GM19328 (cell line): ENCODE results near the gene ADAMTS2.

Source experiments
- ATAC-seq: cut with Tn5 transposase; IDR thresholded peaks from one replicate; pipeline ENCODE4 v1.9.1; 2021; ENCODE audit warnings: mild to moderate bottlenecking, moderate library complexity; ENCODE audit not compliant: unreplicated experiment

The ADAMTS2 gene

DNA sequence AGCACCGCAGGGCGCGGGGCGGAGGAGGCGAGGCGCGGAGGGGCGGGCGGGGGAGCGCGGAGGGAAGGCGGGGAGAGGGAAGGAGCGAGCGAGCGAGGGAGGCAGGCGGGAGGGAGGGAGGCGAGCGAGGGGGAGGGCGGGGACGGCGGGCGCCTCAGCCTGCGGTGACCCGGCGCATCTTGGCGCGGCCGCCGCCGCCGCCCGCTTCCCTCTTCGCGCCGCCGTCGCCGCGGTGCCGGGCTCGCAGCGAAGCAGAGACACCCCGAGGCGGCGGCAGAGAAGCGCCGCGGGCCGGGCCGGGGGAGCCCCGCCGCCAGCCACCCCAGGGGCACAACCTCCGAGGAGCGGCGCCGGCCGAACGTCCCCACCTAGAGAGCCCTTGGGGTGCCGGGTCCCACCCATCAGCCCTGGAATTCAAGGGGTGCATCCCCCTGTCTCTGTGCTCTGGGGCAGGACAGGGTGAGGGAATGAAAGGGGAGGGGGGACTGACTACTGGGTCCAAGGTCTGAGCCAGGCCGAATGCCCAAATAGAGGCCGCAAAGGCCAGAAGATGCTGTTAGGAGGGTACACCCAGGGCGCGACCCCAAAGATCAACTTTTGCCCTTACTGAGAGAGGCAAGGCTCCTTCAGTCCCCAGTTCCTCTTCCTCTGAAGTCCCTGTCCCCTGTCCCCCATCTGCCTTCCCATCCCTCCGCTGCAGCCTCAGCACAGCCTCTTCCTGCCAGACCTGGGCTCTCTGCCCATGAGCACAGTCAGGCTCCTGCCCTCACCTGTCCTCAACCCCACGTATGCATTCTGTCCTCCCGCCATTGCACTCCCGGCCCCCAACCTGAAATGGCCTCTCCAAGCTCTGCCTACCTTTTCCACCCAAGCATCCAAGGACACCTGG is at the start of gene ADAMTS2:
ADAMTS2 (minus strand) TSS at position 29 of the 889 bp plus-strand sequence. CDS start 133 bp downstream, outside the sequence.
- no peak for ATAC-seq

GRCh38 chr5:179393078-179393477 is 47.8 kb upstream of the ADAMTS2 start:
- no peak for ATAC-seq

- no peak for ATAC-seq
Observed at GRCh38 chr5:179387151-179388110, 42.2 kb upstream of the ADAMTS2 start.

GRCh38 chr5:179385914-179386313 is 40.7 kb upstream of the ADAMTS2 start:
- ATAC-seq = no peak

DNA sequence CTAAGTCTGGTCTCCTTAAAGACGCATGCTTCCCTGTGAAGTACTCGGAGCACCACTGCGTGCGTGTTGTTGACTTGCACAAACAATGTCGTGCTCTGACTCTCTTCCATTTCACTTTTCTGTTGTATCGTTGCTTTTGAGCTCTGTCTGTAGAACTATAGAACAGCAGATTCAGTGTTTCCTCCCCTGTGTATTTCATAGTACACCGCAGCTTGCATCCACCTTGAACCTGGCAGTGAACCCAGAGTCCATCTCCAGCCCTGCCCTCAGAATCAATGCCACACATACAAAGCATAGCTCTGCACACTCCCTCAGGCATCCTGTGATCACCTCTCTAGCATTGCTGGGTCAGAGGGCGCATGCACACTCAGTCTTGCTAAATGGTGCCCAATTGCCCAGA is 37.2 kb upstream of the ADAMTS2 start:
- ATAC-seq = no peak

DNA sequence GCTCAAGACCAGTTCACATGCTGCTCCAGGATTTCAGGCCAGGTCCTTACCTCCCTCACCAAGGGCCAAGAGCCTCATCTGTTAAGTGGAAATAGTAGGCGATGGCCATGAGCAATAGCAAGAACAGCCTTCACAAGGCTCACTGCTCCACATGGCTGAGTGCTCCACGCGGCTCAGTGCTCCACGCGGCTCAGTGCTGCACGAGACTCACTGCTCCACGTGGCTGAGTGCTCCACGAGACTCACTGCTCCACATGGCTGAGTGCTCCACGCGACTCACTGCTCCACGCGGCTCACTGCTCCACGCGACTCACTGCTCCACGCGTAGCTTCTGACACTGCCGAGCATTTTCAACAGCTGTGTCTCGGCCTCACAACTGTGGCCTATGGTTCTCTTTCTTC is 36.4 kb upstream of the ADAMTS2 start:
- ATAC-seq = no peak

DNA sequence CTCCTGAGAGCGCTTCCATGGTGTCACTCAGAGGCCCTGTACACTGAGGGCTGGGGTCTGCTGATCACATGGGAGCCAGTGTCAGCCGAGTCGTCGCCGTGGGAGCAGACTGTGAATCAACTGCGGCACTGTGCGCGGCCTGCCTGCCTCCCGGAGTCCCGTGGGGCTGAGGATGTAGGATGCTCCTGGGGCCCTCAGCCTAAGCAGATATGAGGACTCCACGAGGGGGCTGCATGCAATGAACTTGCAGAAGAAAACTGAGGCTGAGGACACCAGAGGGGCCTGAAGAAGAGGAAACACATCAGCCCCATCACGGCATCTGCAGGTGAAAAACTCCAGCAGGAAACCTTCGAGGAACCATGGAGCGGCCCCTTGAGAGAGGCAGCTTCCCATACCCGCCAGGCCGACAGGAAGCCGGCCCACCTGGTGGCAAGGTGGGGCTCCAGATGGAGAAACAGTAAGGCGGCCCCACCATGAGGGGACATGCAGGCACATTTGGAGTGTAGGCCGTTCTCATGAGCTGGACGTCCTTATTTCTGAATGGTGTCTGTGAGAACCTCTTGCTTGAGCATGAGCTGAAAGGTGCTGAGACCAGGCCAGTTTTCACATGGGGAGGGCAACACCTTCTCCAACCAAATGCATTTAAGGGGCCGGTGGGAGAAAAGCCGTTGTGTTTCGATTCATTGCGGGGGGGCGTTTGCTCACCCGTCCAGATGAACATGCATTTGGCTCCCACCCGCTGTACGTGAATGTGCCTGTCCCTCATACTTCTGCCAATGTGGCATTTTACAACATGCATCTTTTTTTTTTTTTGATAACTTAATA is 35.2 kb upstream of the ADAMTS2 start:
- ATAC-seq = no peak

GRCh38 chr5:179379321-179379890 is 34.1 kb upstream of the ADAMTS2 start:
- no peak for ATAC-seq

- ATAC-seq = no peak
Observed at GRCh38 chr5:179378441-179379271, 33.4 kb upstream of the ADAMTS2 start.

GRCh38 chr5:179378116-179378440 is 32.8 kb upstream of the ADAMTS2 start:
- no peak for ATAC-seq

DNA sequence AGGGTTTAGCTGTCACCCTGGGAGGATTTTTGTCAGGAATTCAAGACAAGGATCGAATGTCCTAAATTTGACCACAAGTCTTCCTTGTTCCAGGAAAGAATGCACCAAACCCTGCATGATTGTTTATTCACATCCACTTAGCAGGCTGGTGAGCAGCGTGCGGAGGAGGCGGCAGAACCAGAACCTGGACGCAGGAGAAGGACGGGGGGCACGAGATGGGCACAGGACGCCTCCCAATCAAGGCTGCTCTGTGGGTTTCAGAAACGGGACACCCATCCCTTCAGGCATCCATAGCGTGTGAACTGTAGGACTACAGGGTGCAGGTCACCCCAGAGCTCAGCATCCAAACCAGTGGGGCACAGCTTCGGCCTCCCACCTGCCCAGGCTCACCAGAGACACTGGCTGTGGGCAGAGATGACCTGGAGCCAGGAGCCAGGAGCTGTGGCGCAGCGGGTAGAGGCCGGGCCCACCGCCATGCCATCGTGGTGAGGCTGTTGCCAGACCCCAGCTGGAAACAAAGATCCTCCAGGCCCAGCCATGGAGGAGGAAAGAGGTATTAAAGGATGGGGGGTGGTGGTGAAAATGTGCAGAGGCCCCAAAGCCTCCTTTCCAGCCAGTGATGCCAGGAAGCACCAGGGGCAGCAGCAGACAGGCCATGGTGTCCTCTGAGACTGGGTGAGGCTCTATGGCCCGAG is 32.3 kb upstream of the ADAMTS2 start:
- ATAC-seq = no peak

DNA sequence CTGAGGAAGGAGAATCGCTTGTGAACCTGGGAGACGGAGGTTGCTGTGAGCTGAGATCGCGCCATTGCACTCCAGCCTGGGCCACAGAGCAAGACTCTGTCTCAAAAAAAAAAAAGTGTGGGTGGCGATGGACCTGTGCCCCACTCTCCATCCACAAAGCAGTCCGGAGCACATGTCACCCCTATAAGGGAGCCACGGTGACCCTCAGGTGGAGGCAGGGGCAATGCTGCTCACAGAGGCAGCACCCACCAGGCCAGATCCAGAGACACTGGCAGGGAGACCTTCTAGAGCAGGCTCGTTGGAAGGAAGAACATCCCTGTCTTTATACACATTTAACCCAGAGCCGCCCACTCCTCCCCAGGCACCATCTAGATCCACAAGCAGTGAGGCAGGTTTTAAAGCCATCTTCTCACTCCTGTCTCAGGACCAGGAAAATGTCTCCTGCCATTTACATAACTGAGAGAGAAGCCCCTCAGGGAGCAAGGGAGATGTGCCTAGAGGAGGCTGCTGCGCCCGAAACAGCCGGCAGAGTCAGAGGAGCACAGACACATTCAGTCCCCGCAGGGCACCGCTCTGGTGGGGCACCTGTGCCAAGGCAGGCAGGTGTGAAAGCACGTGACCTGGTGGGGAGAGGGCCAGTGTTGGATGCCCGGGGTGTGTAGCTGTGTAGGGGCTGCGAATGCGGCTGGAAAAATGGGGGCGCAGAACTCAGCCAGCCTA is 31.6 kb upstream of the ADAMTS2 start:
- no peak for ATAC-seq

DNA sequence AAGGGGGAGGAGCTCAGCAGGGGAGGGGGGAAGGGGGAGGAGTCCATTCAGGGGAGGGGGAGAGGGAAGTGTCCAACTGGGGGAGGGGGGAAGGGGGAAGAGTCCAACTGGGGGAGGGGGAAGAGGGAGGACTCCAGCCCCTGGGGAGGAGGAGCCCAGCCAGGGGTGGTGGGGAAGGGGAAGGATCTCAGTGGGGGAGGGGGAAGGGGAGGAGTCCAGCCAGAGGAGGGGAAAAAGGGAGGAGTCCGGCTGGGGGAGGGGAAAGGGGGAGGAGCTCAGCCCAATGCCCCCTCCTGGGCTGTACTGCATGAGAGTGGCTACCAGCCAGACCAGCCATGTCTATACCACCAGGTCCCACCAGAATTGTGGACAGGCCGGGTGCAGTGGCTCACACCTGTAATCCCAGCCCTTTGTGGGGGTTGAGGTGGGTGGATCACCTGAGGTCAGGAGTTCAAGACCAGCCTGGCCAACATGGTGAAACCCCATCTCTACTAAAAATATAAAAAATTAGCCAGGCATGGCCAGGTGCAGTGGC is 30.6 kb upstream of the ADAMTS2 start:
- no peak for ATAC-seq

DNA sequence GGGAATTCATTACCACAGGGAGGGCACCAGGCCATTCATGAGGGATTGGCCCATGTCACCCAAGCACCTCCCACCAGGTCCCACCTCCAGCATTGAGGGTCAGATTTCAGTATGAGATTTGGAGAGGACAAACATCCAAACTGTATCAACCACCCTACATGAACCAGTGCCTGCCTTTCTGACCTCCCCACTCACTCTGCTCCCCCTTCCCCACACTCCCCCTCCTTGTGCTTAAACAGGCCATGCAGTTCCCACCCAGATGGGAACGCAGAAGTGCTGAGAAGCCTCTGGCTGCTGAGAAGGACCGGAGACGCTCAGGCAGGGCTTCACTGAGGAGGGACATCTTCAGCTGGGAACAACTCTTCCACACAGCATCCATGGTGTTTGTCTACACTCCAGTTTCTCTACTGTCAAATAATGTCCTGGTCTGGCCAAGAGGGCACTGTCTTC is 30.0 kb upstream of the ADAMTS2 start:
- ATAC-seq = no peak

- no peak for ATAC-seq
Observed at GRCh38 chr5:179374506-179375235, 29.4 kb upstream of the ADAMTS2 start.

DNA sequence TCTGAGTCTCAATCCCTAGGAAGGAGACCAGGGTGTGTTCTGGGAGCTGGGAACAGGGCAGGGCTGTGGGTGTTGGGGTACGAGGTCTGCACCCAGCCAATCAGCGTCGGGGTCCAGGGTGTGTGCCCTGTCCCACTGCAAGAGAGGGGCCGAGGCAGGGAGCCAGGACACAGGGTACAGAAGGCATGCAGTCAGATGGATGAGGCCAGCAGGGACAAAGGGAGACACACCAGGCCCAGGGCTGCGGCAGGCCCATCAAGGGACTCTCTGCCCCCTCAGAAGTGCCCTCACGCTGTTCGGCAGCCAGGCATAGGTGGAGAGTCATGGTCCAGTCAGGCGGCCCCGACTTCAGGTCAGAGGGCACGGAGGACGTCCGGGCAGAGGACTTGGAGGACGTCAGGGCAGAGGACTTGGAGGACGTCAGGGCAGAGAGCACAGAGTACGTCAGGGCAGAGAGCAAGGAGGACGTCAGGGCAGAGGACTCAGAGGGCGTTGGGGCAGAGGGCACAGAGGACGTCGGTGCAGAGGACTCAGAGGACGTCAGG is 28.8 kb upstream of the ADAMTS2 start:
- no peak for ATAC-seq
